Mesendoderm (in vitro differentiated cells): ENCODE data around the gene HRAS.

Experiments used
- DNase-seq: peaks from one replicate; pipeline ENCODE4 v3.0.0; 2013
- H2AK5ac ChIP-seq: 2 replicates; pipeline ENCODE4 v1.6.1; 2013; ENCODE audit warnings: low read length, inconsistent platforms
- H2BK120ac ChIP-seq: 2 replicates; pipeline ENCODE4 v1.6.1; 2013; ENCODE audit warnings: low read depth, mild to moderate bottlenecking, low read length, moderate library complexity, mixed read lengths
- H2BK15ac ChIP-seq: replicated peaks from 2 replicates; pipeline ENCODE4 v1.6.1; 2013; ENCODE audit warnings: low read depth, mild to moderate bottlenecking, moderate library complexity
- H2BK5ac ChIP-seq: 2 replicates; pipeline ENCODE4 v1.6.1; 2013; ENCODE audit warnings: low read length, inconsistent platforms
- H3K18ac ChIP-seq: 2 replicates; pipeline ENCODE4 v1.6.1; 2013; ENCODE audit warnings: mild to moderate bottlenecking, low read length, mixed read lengths
- H3K23ac ChIP-seq: one replicate; pipeline ENCODE4 v1.6.1; 2013; ENCODE audit warnings: low read length
- H3K27ac ChIP-seq: 2 replicates; pipeline ENCODE4 v1.5.1; 2013; ENCODE audit warnings: low read depth, mild to moderate bottlenecking, inconsistent platforms, low read length, moderate library complexity
- H3K27me3 ChIP-seq: 2 replicates; pipeline ENCODE4 v1.6.1; 2013; ENCODE audit warnings: low read length, control low read depth, mild to moderate bottlenecking, inconsistent platforms; ENCODE audit not compliant: insufficient read depth, poor library complexity
- H3K36me3 ChIP-seq: 2 replicates; pipeline ENCODE4 v1.6.1; 2013; ENCODE audit warnings: low read length, inconsistent platforms; ENCODE audit not compliant: control insufficient read depth, insufficient read depth
- H3K4ac ChIP-seq: one replicate; pipeline ENCODE4 v1.6.1; 2013; ENCODE audit warnings: low read depth, mild to moderate bottlenecking, low read length, moderate library complexity
- H3K4me1 ChIP-seq: 2 replicates; pipeline ENCODE4 v1.6.1; 2013; ENCODE audit warnings: low read depth, low read length, inconsistent platforms; ENCODE audit not compliant: control insufficient read depth
- H3K4me2 ChIP-seq: 2 replicates; pipeline ENCODE4 v1.6.1; 2013; ENCODE audit warnings: low read length
- H3K4me3 ChIP-seq: 2 replicates; pipeline ENCODE4 v1.5.1; 2013; ENCODE audit warnings: mild to moderate bottlenecking, low read length
- H3K56ac ChIP-seq: one replicate; pipeline ENCODE4 v1.6.1; 2013; ENCODE audit warnings: low read length
- H3K79me1 ChIP-seq: 2 replicates; pipeline ENCODE4 v1.6.1; 2013; ENCODE audit warnings: low read length, inconsistent platforms
- H3K79me2 ChIP-seq: 2 replicates; pipeline ENCODE4 v1.6.1; 2013; ENCODE audit warnings: mild to moderate bottlenecking, low read length; ENCODE audit not compliant: control insufficient read depth, insufficient read depth
- H3K9ac ChIP-seq: 2 replicates; pipeline ENCODE4 v1.6.1; 2013; ENCODE audit warnings: low read length, inconsistent platforms
- H4K5ac ChIP-seq: one replicate; pipeline ENCODE4 v1.6.1; 2013; ENCODE audit warnings: low read length
- H4K8ac ChIP-seq: one replicate; pipeline ENCODE4 v1.6.1; 2013; ENCODE audit warnings: low read depth, mild to moderate bottlenecking, control low read depth, low read length, moderate library complexity
- WGBS: extraction: QIAGEN DNeasy Blood & Tissue Kit; methylation state at CpG from one replicate; pipeline ENCODE4 v1.1.7; 2013; ENCODE audit warnings: low lambda C conversion rate, missing lambda C conversion rate; ENCODE audit not compliant: insufficient coverage; ENCODE audit errors: extremely low coverage; 5-methylcytosine and 5-hydroxymethylcytosine counted together

HRAS gene

GRCh38 chr11:528815-529727 lies 6.3 kb downstream of the HRAS start:
- no peaks in the 10 kb centered on the region for H3K36me3 ChIP-seq
- DNase-seq = no peak
- no peak overlapping the region for H3K4ac ChIP-seq
- H2BK120ac ChIP-seq = no peak overlapping the region
- no peak overlapping the region for H4K8ac ChIP-seq
- H3K23ac ChIP-seq = no peak overlapping the region
- H3K27ac ChIP-seq = no peak overlapping the region
- H2AK5ac ChIP-seq = no peak overlapping the region
- H3K4me1 ChIP-seq = no peaks in the 10 kb centered on the region
- H3K9ac ChIP-seq = no peak overlapping the region
- no peaks in the 10 kb centered on the region for H3K27me3 ChIP-seq
- H2BK5ac ChIP-seq = no peak overlapping the region
- H4K5ac ChIP-seq = no peak overlapping the region
- H3K79me2 ChIP-seq = peaks cover 2% of the 10 kb centered on the region
- no peak overlapping the region for H2BK15ac ChIP-seq
- WGBS = no CpG with 5 or more reads among the region's 29 CpGs
- H3K4me3 ChIP-seq = no peak overlapping the region
- peaks cover 4% of the 10 kb centered on the region for H3K79me1 ChIP-seq
- no peak overlapping the region for H3K4me2 ChIP-seq
- H3K18ac ChIP-seq = no peak overlapping the region
- H3K56ac ChIP-seq = no peak overlapping the region

DNA sequence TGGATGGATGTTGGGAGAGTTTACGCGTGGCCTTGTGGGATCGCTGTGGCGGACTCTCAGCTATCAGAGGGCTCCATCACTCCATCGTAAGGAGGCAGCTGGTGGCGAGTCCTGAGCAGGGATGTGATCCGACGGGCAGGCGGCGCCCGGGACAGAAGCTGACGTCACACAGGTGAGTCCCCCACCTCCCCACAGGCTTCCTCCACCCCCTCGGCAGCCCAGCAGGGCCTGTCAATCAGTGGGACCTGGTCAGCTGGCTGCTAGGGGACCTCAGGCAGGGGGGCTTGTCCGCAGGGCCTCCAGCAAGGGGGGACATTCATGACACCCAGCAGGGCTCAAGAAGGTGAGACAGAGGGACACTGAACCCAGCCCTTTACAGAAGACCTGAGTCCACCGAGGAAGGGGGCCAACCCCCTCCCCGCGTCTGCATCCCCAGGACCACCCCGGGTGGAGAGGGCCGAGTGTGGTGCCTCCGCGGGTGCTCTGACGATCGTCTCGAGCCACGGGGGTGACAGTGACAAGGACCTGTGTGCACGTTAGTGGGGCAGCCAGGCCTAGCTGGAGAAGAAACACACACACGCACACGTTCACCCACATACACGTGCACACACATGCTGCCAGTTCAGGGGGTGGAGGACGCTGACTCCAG lies 7.1 kb downstream of the HRAS start:
- no peaks in the 10 kb centered on the region for H3K4me1 ChIP-seq
- no peak overlapping the region for H3K9ac ChIP-seq
- H4K5ac ChIP-seq = no peak overlapping the region
- H2AK5ac ChIP-seq = no peak overlapping the region
- H2BK120ac ChIP-seq = no peak overlapping the region
- H2BK5ac ChIP-seq = no peak overlapping the region
- no peak overlapping the region for H3K56ac ChIP-seq
- H3K4ac ChIP-seq = no peak overlapping the region
- no peaks in the 10 kb centered on the region for H3K27me3 ChIP-seq
- no peak overlapping the region for H3K4me2 ChIP-seq
- no peak overlapping the region for H3K27ac ChIP-seq
- no peak overlapping the region for H3K18ac ChIP-seq
- no peak overlapping the region for H3K23ac ChIP-seq
- no peaks in the 10 kb centered on the region for H3K79me2 ChIP-seq
- WGBS = no CpG with 5 or more reads among the region's 30 CpGs
- H3K4me3 ChIP-seq = no peak overlapping the region
- H3K79me1 ChIP-seq = no peaks in the 10 kb centered on the region
- no peak overlapping the region for H2BK15ac ChIP-seq
- H3K36me3 ChIP-seq = no peaks in the 10 kb centered on the region
- no peak overlapping the region for H4K8ac ChIP-seq
- DNase-seq = no peak

GRCh38 chr11:526192-526591 lies 9.2 kb downstream of the HRAS start:
- no peaks in the 10 kb centered on the region for H3K79me1 ChIP-seq
- no peak overlapping the region for H2AK5ac ChIP-seq
- H3K9ac ChIP-seq = no peak overlapping the region
- H3K27ac ChIP-seq = no peak overlapping the region
- no peak overlapping the region for H2BK5ac ChIP-seq
- no peak overlapping the region for H4K5ac ChIP-seq
- no peak overlapping the region for H3K4me2 ChIP-seq
- H3K4me1 ChIP-seq = no peaks in the 10 kb centered on the region
- no peaks in the 10 kb centered on the region for H3K79me2 ChIP-seq
- H2BK15ac ChIP-seq = no peak overlapping the region
- no peak overlapping the region for H3K23ac ChIP-seq
- no peak for DNase-seq
- H3K4me3 ChIP-seq = no peak overlapping the region
- H3K4ac ChIP-seq = no peak overlapping the region
- no peak overlapping the region for H2BK120ac ChIP-seq
- H3K27me3 ChIP-seq = no peaks in the 10 kb centered on the region
- H4K8ac ChIP-seq = no peak overlapping the region
- no peaks in the 10 kb centered on the region for H3K36me3 ChIP-seq
- WGBS = no CpG with 5 or more reads among the region's 17 CpGs
- H3K18ac ChIP-seq = no peak overlapping the region
- H3K56ac ChIP-seq = no peak overlapping the region

DNA sequence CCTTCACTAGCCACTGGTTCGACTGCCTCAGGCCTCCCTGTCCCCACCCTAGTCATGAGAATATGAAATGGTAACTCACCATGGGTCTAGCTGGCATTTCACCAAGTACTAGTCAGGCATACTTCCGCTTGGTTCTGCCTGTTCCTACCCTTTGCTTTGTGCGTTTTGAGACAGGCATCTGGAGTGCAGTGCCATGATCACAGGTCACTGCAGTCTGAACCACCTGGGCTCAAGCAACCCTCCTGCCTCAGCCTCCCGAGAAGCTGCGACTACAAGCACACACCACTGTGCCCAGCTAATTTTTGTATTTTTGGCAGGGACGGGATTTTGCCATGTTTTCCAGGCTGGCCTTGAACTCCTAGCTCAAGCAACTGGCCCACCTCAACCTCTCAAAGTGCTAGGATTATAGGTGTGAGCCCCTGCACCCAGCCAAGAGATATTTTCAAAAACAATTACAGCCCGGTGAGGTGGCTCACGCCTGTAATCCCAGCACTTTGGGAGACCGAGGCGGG lies 14.1 kb downstream of the HRAS start:
- H3K4ac ChIP-seq = no peak overlapping the region
- H3K23ac ChIP-seq = no peak overlapping the region
- no peak for DNase-seq
- no peak overlapping the region for H3K4me3 ChIP-seq
- H3K79me1 ChIP-seq = no peaks in the 10 kb centered on the region
- H2AK5ac ChIP-seq = no peak overlapping the region
- H3K18ac ChIP-seq = no peak overlapping the region
- H3K9ac ChIP-seq = no peak overlapping the region
- H2BK5ac ChIP-seq = no peak overlapping the region
- no peak overlapping the region for H2BK120ac ChIP-seq
- H3K36me3 ChIP-seq = no peaks in the 10 kb centered on the region
- H4K8ac ChIP-seq = no peak overlapping the region
- no peaks in the 10 kb centered on the region for H3K79me2 ChIP-seq
- H3K27ac ChIP-seq = no peak overlapping the region
- H3K4me2 ChIP-seq = no peak overlapping the region
- H4K5ac ChIP-seq = no peak overlapping the region
- H3K4me1 ChIP-seq = no peaks in the 10 kb centered on the region
- no CpG with 5 or more reads among the region's 10 CpGs for WGBS
- H3K56ac ChIP-seq = no peak overlapping the region
- H2BK15ac ChIP-seq = no peak overlapping the region
- no peaks in the 10 kb centered on the region for H3K27me3 ChIP-seq

- Histone ChIP-seq H2BK5ac (no peak overlapping the region), H2BK120ac (no peak overlapping the region), H3K56ac (no peak overlapping the region), H3K4me2 (no peak overlapping the region), H3K27ac (no peak overlapping the region), H2AK5ac (no peak overlapping the region), H3K4ac (no peak overlapping the region), H3K36me3 (no peaks in the 10 kb centered on the region), H3K79me1 (no peaks in the 10 kb centered on the region), H3K23ac (no peak overlapping the region), H2BK15ac (no peak overlapping the region), H3K18ac (no peak overlapping the region), H4K5ac (no peak overlapping the region), H3K4me1 (no peaks in the 10 kb centered on the region), H3K79me2 (no peaks in the 10 kb centered on the region), H3K4me3 (no peak overlapping the region), H4K8ac (no peak overlapping the region), H3K27me3 (no peaks in the 10 kb centered on the region), H3K9ac (no peak overlapping the region)
- no peak for DNase-seq
- no CpG with 5 or more reads among the region's 39 CpGs for WGBS
Measured at GRCh38 chr11:520428-521176, 14.8 kb downstream of the HRAS start.
